ENCODE data around the gene ATP6V1D. TPM values are rescaled to one million over a fixed set of nuclear protein-coding genes. Genes with fewer than 3 reads are reported as not detected.

Gene ATP6V1D
- total and polyA plus RNA-seq, 2 of the 8 experiments (the other 6 are each of a cell fraction or from before 2014, with no cell fraction given): 45.1 to 76.3 TPM

DNA sequence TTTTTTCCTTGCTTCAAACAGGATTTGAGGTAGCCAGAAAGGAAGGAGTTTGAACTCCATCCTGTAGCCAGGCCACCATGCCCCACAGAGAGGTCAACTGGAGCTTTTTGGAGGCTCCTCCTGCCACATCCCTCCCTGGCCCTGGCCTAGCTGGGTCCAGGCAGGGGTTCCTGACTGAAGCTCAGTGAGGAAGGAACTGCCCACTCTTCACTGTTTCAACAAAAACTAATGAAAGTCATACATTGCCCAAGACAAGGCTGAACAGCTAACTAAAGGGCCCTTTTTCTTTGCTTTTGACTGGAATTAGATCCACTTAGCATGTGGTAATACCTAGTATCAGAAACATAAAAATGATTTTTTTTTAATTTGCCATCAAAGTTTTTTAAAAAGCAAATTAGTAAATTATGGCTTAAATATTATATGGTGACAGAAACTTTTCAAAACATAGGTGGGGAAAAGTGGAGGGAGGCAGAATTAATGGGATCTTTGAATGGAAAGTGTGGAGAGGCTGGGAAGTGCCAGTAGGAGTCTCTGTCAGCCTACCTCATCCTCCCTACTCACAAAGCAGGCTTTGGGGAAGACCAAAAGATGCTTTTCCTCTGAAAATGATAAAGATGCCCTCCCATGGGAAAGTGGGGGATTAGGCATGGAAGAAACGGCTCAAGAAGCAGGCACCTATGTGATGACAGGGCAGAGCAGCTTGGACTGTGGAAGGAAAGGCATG is 30.4 kb upstream of the ATP6V1D start:
- Histone ChIP-seq H3K27me3 (replicated peaks in 1 of 4; ENCODE audit: control insufficient read depth in 3 of 4, extremely low read depth in 1 of 4, insufficient read depth in 3 of 4, low read length in 3 of 4) (no peaks in the 10 kb centered on the region), H3K9me3 (ENCODE audit: insufficient read depth in 2 of 2, low read depth in 1 of 2, low read length in 1 of 2) (no peaks in the 10 kb centered on the region), H4K20me1 (replicated peaks in 1 of 2; ENCODE audit: control insufficient read depth in 1 of 2, insufficient read depth in 2 of 2, low read length in 2 of 2) (no peaks in the 10 kb centered on the region), H2BK15ac (ENCODE audit: low read length) (no peak overlapping the region), H2BK20ac (ENCODE audit: low read length) (no peak overlapping the region), H4K8ac (ENCODE audit: extremely low read depth, insufficient read depth, low read length) (no peak overlapping the region), H3K27ac (ENCODE audit: low read depth, low read length) (no peak overlapping the region), H3K79me2 (ENCODE audit: control insufficient read depth in 1 of 2, insufficient read depth in 2 of 2, low read length in 2 of 2) (no peaks in the 10 kb centered on the region), H3K4me3 (ENCODE audit: extremely low read depth in 1 of 4, insufficient read depth in 2 of 4, low read depth in 3 of 4, low read length in 4 of 4) (no peak overlapping the region), H3K18ac (ENCODE audit: extremely low read depth, low read length) (no peak overlapping the region), H3K14ac (ENCODE audit: insufficient read length) (no peak overlapping the region), H3K4me2 (ENCODE audit: insufficient read depth in 1 of 2, low read depth in 2 of 2, low read length in 2 of 2) (no peak overlapping the region), H3K23ac (ENCODE audit: insufficient read length) (no peak overlapping the region), H3K56ac (replicated peaks; ENCODE audit: insufficient read length, low read depth, low read length) (no peak overlapping the region), H3K79me1 (ENCODE audit: low read depth, low read length) (no peaks in the 10 kb centered on the region), H3K9ac (replicated peaks in 1 of 4; ENCODE audit: extremely low read depth in 1 of 4, low read depth in 3 of 4, low read length in 3 of 4) (no peak overlapping the region), H2AK5ac (ENCODE audit: low read depth, low read length) (no peak overlapping the region), H3K23me2 (ENCODE audit: low read depth, low read length) (no peaks in the 10 kb centered on the region), H2BK5ac (ENCODE audit: low read depth, low read length) (no peak overlapping the region), H4K91ac (replicated peaks; ENCODE audit: insufficient read length, low read length) (no peak overlapping the region), H3K4ac (replicated peaks; ENCODE audit: insufficient read length, low read depth, low read length) (no peak overlapping the region), H3K4me1 (replicated peaks in 1 of 4; ENCODE audit: control insufficient read depth in 3 of 4, insufficient read depth in 4 of 4, low read length in 3 of 4) (no peaks in the 10 kb centered on the region), H3K36me3 (ENCODE audit: control insufficient read depth in 2 of 4, insufficient read depth in 4 of 4, low read length in 3 of 4) (peaks cover 0 to 10% (median 4%) of the 10 kb centered on the region in 4 experiments; a peak in 5 of 8 replicates), H2BK12ac (ENCODE audit: low read depth, low read length) (no peak overlapping the region), H2BK120ac (replicated peaks; ENCODE audit: low read depth, low read length) (no peak overlapping the region), H2AFZ (ENCODE audit: low read length) (no peak overlapping the region), H4K5ac (ENCODE audit: insufficient read length, low read depth, low read length) (no peak overlapping the region)
- 67% methylated on average over 1 of the region's 1 CpG; no CpG with 5 or more reads in 1 of the 2 experiments for WGBS, 2 experiments (ENCODE audit: extremely low coverage in 1 of 2, insufficient coverage in 1 of 2, insufficient read length in 1 of 2, insufficient replicate concordance in 2 of 2, low coverage in 1 of 2, low lambda C conversion rate in 2 of 2, missing lambda C conversion rate in 1 of 2)
- ChIA-PET CTCF (ENCODE audit: partially characterized antibody) (interaction anchor here (0.8 to 2.6 kb wide), 7 partner anchors 10 to 194 kb away, joined by 3 to 10 read pairs (median 4); partner anchors contain the start of genes ATP6V1D and EIF2S1), POLR2A (ENCODE audit: partially characterized antibody) (interaction anchor here (1.0 kb wide), 1 partner anchor 12 kb away, joined by 3 read pairs; no protein-coding TSS in a partner anchor)
- FAIRE-seq (no peak), DNase-seq (ENCODE audit: low read depth in 1 of 2, low spot score in 2 of 2) (no peak)
- TF ChIP-seq GABPA (IDR thresholded peaks at IDR 0.05; ENCODE audit: borderline replicate concordance, insufficient read depth, low read length): no peak
- peak; percentile 26 to 53; a peak in 3 of 4 replicates for TF ChIP-seq RAD21 (IDR thresholded peaks at IDR 0.05 in 1 of 2, conservative IDR thresholded peaks at IDR 0.05 in 1 of 2; ENCODE audit: low read depth in 2 of 2, low read length in 2 of 2)
- peak in 1 of 3 experiments; percentile 18; a peak in 1 of 4 replicates for TF ChIP-seq CTCF (IDR thresholded peaks at IDR 0.05; ENCODE audit: control extremely low read depth in 1 of 3, insufficient read depth in 1 of 3, low read depth in 1 of 3, low read length in 3 of 3)
- TF ChIP-seq ZNF274 (IDR thresholded peaks at IDR 0.05; ENCODE audit: borderline replicate concordance, extremely low read depth, low read length): no peak

All from H1 (cell line).